Astrocyte (in vitro differentiated cells and primary cell): ENCODE measurements around the gene SERPINA10. TPM values are rescaled to one million over a fixed set of nuclear protein-coding genes. Genes with fewer than 3 reads are reported as not detected.
"Not testable (repeated sequence)": the region's sequence is repeated elsewhere in the genome, so short reads cannot be mapped to it uniquely, and the experiment has no call there.

Experiments
- DNase-seq: peaks from one replicate; pipeline ENCODE4 v3.0.0-alpha.2; 2010; ENCODE audit warnings: low read depth
- FAIRE-seq: peaks from 2 replicates; lab custom pipeline; 2011; peaks lifted over from hg19 to GRCh38; lab: Jason Lieb, UNC
- H2AFZ ChIP-seq: 2 replicates; pipeline ENCODE4 v1.6.0; 2012; ENCODE audit warnings: low read depth, low read length, inconsistent platforms
- H3K27ac ChIP-seq: 2 replicates; pipeline ENCODE4 v1.5.1; 2011; ENCODE audit warnings: low read depth, low read length, inconsistent platforms
- H3K27me3 ChIP-seq: 2 replicates; pipeline ENCODE4 v1.6.0; 2011; ENCODE audit warnings: low read length, inconsistent platforms; ENCODE audit not compliant: insufficient read depth
- H3K36me3 ChIP-seq: 2 replicates; pipeline ENCODE4 v1.5.1; 2011; ENCODE audit warnings: low read length, inconsistent platforms; ENCODE audit not compliant: insufficient read depth
- H3K4me1 ChIP-seq: 2 replicates; pipeline ENCODE4 v1.5.1; 2011; ENCODE audit warnings: low read length, inconsistent platforms; ENCODE audit not compliant: insufficient read depth
- H3K4me2 ChIP-seq: 2 replicates; pipeline ENCODE4 v1.6.0; 2012; ENCODE audit warnings: low read length, inconsistent platforms
- H3K4me3 ChIP-seq: 2 replicates; pipeline ENCODE4 v1.5.1; 2011; ENCODE audit warnings: low read depth, mild to moderate bottlenecking, low read length, inconsistent platforms; ENCODE audit not compliant: insufficient read depth
- H3K79me2 ChIP-seq: 2 replicates; pipeline ENCODE4 v1.6.0; 2012; ENCODE audit warnings: mild to moderate bottlenecking, low read length, inconsistent platforms; ENCODE audit not compliant: insufficient read depth
- H3K9ac ChIP-seq: 2 replicates; pipeline ENCODE4 v1.6.0; 2012; ENCODE audit warnings: mild to moderate bottlenecking, low read length, inconsistent platforms
- H3K9me3 ChIP-seq: 2 replicates; pipeline ENCODE4 v1.5.1; 2012; ENCODE audit warnings: low read depth, mild to moderate bottlenecking, low read length, inconsistent platforms; ENCODE audit not compliant: insufficient read depth
- H4K20me1 ChIP-seq: 2 replicates; pipeline ENCODE4 v1.6.0; 2012; ENCODE audit warnings: low read length, inconsistent platforms; ENCODE audit not compliant: insufficient read depth
- H3K27ac Mint-ChIP-seq: one replicate; pipeline ENCODE4 v1.8.0; 2021; ENCODE audit warnings: mild to moderate bottlenecking, mixed read lengths; ENCODE audit not compliant: unreplicated experiment
- H3K27me3 Mint-ChIP-seq: one replicate; pipeline ENCODE4 v1.8.0; 2021; ENCODE audit warnings: low read depth, mixed read lengths; ENCODE audit not compliant: unreplicated experiment
- H3K36me3 Mint-ChIP-seq: one replicate; pipeline ENCODE4 v1.8.0; 2021; ENCODE audit warnings: low read depth, mixed read lengths; ENCODE audit not compliant: unreplicated experiment
- H3K4me1 Mint-ChIP-seq: one replicate; pipeline ENCODE4 v1.8.0; 2021; ENCODE audit warnings: low read depth, mixed read lengths; ENCODE audit not compliant: unreplicated experiment
- H3K4me3 Mint-ChIP-seq: one replicate; pipeline ENCODE4 v1.8.0; 2021; ENCODE audit warnings: mild to moderate bottlenecking, moderate library complexity, mixed read lengths; ENCODE audit not compliant: unreplicated experiment
- H3K9me3 Mint-ChIP-seq: one replicate; pipeline ENCODE4 v1.8.0; 2021; ENCODE audit warnings: mild to moderate bottlenecking, mixed read lengths; ENCODE audit not compliant: unreplicated experiment
- EZH2 ChIP-seq: IDR thresholded peaks from 2 replicates; pipeline ENCODE4 v1.6.1; 2012; ENCODE audit warnings: mild to moderate bottlenecking, low read length, inconsistent platforms; ENCODE audit not compliant: insufficient read depth
- total RNA-seq: library from RNA; stranded (reverse); gene quantifications from 2 replicates; pipeline ENCODE4 v1.2.1, GENCODE V29; 2021
- TF ChIP-seq, protein P1 (sequence below): IDR thresholded peaks from 2 replicates; pipeline ENCODE4 v1.5.1; 2011; ENCODE audit warnings: low read depth, mild to moderate bottlenecking, inconsistent platforms, low read length, moderate library complexity; ENCODE audit not compliant: insufficient read depth

SERPINA10 gene
- total RNA-seq, 1 donor from 2014 or later: not detected

DNA sequence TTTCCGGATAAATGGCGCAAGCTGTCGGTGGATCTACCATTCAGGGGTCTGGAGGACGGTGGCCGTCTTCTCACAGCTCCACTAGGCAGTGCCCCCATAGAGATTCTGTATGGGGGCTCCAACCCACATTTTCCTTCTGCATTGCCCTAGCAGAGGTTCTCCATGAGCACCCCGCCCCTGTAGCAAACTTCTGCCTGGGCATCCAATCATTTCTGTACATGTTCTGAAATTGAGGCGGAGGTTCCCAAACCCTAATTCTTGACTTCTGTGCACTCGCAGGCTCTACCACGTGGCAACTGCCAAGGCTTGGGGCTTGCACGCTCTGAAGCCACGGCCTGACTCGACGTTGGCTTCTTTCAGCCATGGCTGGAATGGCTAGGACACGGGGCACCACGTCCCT is 5.1 kb upstream of the SERPINA10 start:
- no peaks in the 10 kb centered on the region for H3K9me3 ChIP-seq
- H3K36me3 ChIP-seq: no peaks in the 10 kb centered on the region
- Mint-ChIP-seq H3K4me3 (no peak overlapping the region), H3K27ac (no peak overlapping the region), H3K4me1 (no peaks in the 10 kb centered on the region), H3K27me3 (peaks cover 3% of the 10 kb centered on the region), H3K36me3 (peaks cover 4% of the 10 kb centered on the region), H3K9me3 (peaks cover 3% of the 10 kb centered on the region)
- H4K20me1 ChIP-seq: no peaks in the 10 kb centered on the region
- TF ChIP-seq, protein P1, sequence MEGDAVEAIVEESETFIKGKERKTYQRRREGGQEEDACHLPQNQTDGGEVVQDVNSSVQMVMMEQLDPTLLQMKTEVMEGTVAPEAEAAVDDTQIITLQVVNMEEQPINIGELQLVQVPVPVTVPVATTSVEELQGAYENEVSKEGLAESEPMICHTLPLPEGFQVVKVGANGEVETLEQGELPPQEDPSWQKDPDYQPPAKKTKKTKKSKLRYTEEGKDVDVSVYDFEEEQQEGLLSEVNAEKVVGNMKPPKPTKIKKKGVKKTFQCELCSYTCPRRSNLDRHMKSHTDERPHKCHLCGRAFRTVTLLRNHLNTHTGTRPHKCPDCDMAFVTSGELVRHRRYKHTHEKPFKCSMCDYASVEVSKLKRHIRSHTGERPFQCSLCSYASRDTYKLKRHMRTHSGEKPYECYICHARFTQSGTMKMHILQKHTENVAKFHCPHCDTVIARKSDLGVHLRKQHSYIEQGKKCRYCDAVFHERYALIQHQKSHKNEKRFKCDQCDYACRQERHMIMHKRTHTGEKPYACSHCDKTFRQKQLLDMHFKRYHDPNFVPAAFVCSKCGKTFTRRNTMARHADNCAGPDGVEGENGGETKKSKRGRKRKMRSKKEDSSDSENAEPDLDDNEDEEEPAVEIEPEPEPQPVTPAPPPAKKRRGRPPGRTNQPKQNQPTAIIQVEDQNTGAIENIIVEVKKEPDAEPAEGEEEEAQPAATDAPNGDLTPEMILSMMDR: no peak
- TF ChIP-seq EZH2: no peak
- H2AFZ ChIP-seq: no peak overlapping the region
- no peak overlapping the region for H3K4me3 ChIP-seq
- H3K9ac ChIP-seq: no peak overlapping the region
- H3K4me1 ChIP-seq: no peaks in the 10 kb centered on the region
- no peak overlapping the region for H3K27ac ChIP-seq
- no peaks in the 10 kb centered on the region for H3K79me2 ChIP-seq
- H3K4me2 ChIP-seq: no peak overlapping the region
- no peak for FAIRE-seq
- no peaks in the 10 kb centered on the region for H3K27me3 ChIP-seq
- DNase-seq: no peak

DNA sequence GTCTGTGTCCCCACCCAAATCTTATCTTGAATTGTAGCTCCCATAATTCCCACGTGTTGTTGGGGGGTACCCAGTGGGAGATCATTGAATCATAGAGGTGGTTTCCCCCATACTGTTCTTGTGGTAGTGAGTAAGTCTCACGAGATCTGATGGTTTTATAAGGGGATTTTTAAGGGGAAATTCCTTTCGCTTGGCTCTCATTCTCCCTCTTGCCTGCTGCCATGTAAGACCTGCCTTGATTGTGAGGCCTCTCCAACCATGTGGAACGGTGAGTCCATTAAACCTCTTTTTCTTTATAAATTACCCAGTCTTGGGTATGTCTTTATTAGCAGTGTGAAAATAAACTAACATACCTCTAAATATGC is 3.1 kb upstream of the SERPINA10 start:
- not testable (repeated sequence) for H4K20me1 ChIP-seq, H3K4me1 Mint-ChIP-seq, H3K9me3 Mint-ChIP-seq, H3K27ac ChIP-seq, H3K79me2 ChIP-seq, H3K27me3 ChIP-seq, H3K4me1 ChIP-seq, H3K27ac Mint-ChIP-seq, H3K9me3 ChIP-seq, H3K9ac ChIP-seq, H3K36me3 ChIP-seq, H3K36me3 Mint-ChIP-seq, DNase-seq, H3K4me3 ChIP-seq, H3K4me2 ChIP-seq, H2AFZ ChIP-seq, H3K4me3 Mint-ChIP-seq, FAIRE-seq
- H3K27me3 Mint-ChIP-seq: peaks cover 14% of the 10 kb centered on the region

- H3K9ac ChIP-seq: no peak overlapping the region
- H4K20me1 ChIP-seq: no peaks in the 10 kb centered on the region
- DNase-seq (no peak), FAIRE-seq (no peak)
- H3K36me3 ChIP-seq: no peaks in the 10 kb centered on the region
- Mint-ChIP-seq H3K4me3 (no peak overlapping the region), H3K27ac (no peak overlapping the region), H3K4me1 (no peaks in the 10 kb centered on the region), H3K36me3 (peaks cover 4% of the 10 kb centered on the region), H3K27me3 (peaks cover 14% of the 10 kb centered on the region), H3K9me3 (peaks cover 3% of the 10 kb centered on the region)
- no peak overlapping the region for H3K4me3 ChIP-seq
- no peak overlapping the region for H3K27ac ChIP-seq
- no peak overlapping the region for H3K4me2 ChIP-seq
- no peaks in the 10 kb centered on the region for H3K79me2 ChIP-seq
- no peaks in the 10 kb centered on the region for H3K27me3 ChIP-seq
- no peaks in the 10 kb centered on the region for H3K4me1 ChIP-seq
- no peak overlapping the region for H2AFZ ChIP-seq
- TF ChIP-seq EZH2: no peak
- TF ChIP-seq, protein P1: no peak
- no peaks in the 10 kb centered on the region for H3K9me3 ChIP-seq
These were observed 2.5 kb upstream of the SERPINA10 start for GRCh38 chr14:94295360-94296180.
